ENCODE measurements around the gene ZBTB38. TPM values are rescaled to one million over a fixed set of nuclear protein-coding genes. Genes with fewer than 3 reads are reported as not detected.

The ZBTB38 gene
- total and polyA plus RNA-seq, 2 of the 13 experiments (the other 11 are each of a cell fraction or from before 2014, with no cell fraction given), result 26.8 to 51.7 TPM

- DNase-seq (ENCODE audit: low spot score), result no peak
- Histone ChIP-seq H3K4me1 (ENCODE audit: insufficient read depth, low read length) (peaks cover 43% of the 10 kb centered on the region), H3K79me2 (ENCODE audit: insufficient read depth, low read length) (no peaks in the 10 kb centered on the region), H3K9ac (ENCODE audit: insufficient read depth, low read depth, low read length) (no peak overlapping the region), H3K4me3 (replicated peaks in 1 of 3; ENCODE audit: insufficient read depth in 1 of 3, low read depth in 2 of 3, low read length in 3 of 3) (peak overlapping the region in 1 of 3 experiments; percentile 1; a peak in 1 of 6 replicates), H3K36me3 (replicated peaks in 1 of 2; ENCODE audit: control insufficient read depth in 1 of 2, insufficient read depth in 2 of 2, low read length in 2 of 2) (no peaks in the 10 kb centered on the region), H2AFZ (ENCODE audit: low read length) (no peak overlapping the region), H3K27ac (ENCODE audit: extremely low read length, insufficient read depth, low read length) (no peak overlapping the region), H3K27me3 (ENCODE audit: control insufficient read depth in 1 of 2, insufficient read depth in 2 of 2, low read length in 2 of 2) (no peaks in the 10 kb centered on the region), H4K20me1 (ENCODE audit: insufficient read depth, low read length) (no peaks in the 10 kb centered on the region), H3K9me3 (ENCODE audit: low read length) (no peaks in the 10 kb centered on the region), H3K4me2 (ENCODE audit: low read depth, low read length) (peak overlapping the region; percentile 54)
- FAIRE-seq, result no peak
- no TSS peak for BruUV-seq (replicated peaks)
- ChIA-PET POLR2A (interaction anchor here (1.2 kb wide), 1 partner anchor 34 kb away, joined by 5 read pairs; no protein-coding TSS in a partner anchor), CTCF (ENCODE audit: low intra/inter-chr PET ratio, low total read pairs) (no interaction called here)
- ATAC-seq, result no peak; the same call in 2 of the 3 replicates
- WGBS (ENCODE audit: low lambda C conversion rate), result 19% methylated on average over 4 of the region's 4 CpGs
- TF ChIP-seq SRF (IDR thresholded peaks at IDR 0.05; ENCODE audit: low read depth, low read length), result no peak
- intact Hi-C loops (cut with micrococcal nuclease; ENCODE audit: unreplicated experiment) (no loop called here), in situ Hi-C loops (cut with HindIII; ENCODE audit: extremely low pct_ligation_motif_present, low pct_unique_long_range_greater_than_20kb) (no loop called here)
Observed at GRCh38 chr3:141346007-141346406, 22.3 kb upstream of the ZBTB38 start.

GRCh38 chr3:141346418-141346817 is 21.9 kb upstream of the ZBTB38 start:
- ChIA-PET CTCF (ENCODE audit: low intra/inter-chr PET ratio, low total read pairs) (no interaction called here), POLR2A (interaction anchor here (1.2 kb wide), 1 partner anchor 34 kb away, joined by 5 read pairs; no protein-coding TSS in a partner anchor)
- FAIRE-seq (no peak), ATAC-seq (no peak), DNase-seq (ENCODE audit: low spot score) (no peak)
- H4K20me1 ChIP-seq (ENCODE audit: insufficient read depth, low read length), result no peaks in the 10 kb centered on the region
- peaks cover 43% of the 10 kb centered on the region for H3K4me1 ChIP-seq (ENCODE audit: insufficient read depth, low read length)
- no peak overlapping the region for H3K9ac ChIP-seq (ENCODE audit: insufficient read depth, low read depth, low read length)
- no peak overlapping the region for H3K27ac ChIP-seq (ENCODE audit: extremely low read length, insufficient read depth, low read length)
- no peaks in the 10 kb centered on the region for H3K27me3 ChIP-seq (ENCODE audit: control insufficient read depth in 1 of 2, insufficient read depth in 2 of 2, low read length in 2 of 2)
- no peaks in the 10 kb centered on the region for H3K36me3 ChIP-seq (replicated peaks in 1 of 2; ENCODE audit: control insufficient read depth in 1 of 2, insufficient read depth in 2 of 2, low read length in 2 of 2)
- no TSS peak for BruUV-seq (replicated peaks)
- in situ Hi-C loops (cut with HindIII; ENCODE audit: extremely low pct_ligation_motif_present, low pct_unique_long_range_greater_than_20kb), result no loop called here
- H3K9me3 ChIP-seq (ENCODE audit: low read length), result no peaks in the 10 kb centered on the region
- WGBS (ENCODE audit: low lambda C conversion rate), result 37% methylated on average over 4 of the region's 5 CpGs
- peak overlapping the region; percentile 49 for H2AFZ ChIP-seq (ENCODE audit: low read length)
- peak overlapping the region in 1 of 3 experiments; percentile 1; a peak in 1 of 6 replicates for H3K4me3 ChIP-seq (replicated peaks in 1 of 3; ENCODE audit: insufficient read depth in 1 of 3, low read depth in 2 of 3, low read length in 3 of 3)
- intact Hi-C loops (cut with micrococcal nuclease; ENCODE audit: unreplicated experiment), result no loop called here
- peak overlapping the region; percentile 54 for H3K4me2 ChIP-seq (ENCODE audit: low read depth, low read length)
- H3K79me2 ChIP-seq (ENCODE audit: insufficient read depth, low read length), result no peaks in the 10 kb centered on the region
- TF ChIP-seq ZNF18 (CRISPR knock-in tag; IDR thresholded peaks at IDR 0.05; ENCODE audit: insufficient replicate concordance), result no peak
- no peak for TF ChIP-seq ZNF557 (CRISPR knock-in tag; IDR thresholded peaks at IDR 0.05)
- no peak for TF ChIP-seq NKX3-1 (CRISPR knock-in tag; IDR thresholded peaks at IDR 0.05)
- no peak for TF ChIP-seq SCMH1 (CRISPR knock-in tag; IDR thresholded peaks at IDR 0.05; ENCODE audit: borderline replicate concordance)
- TF ChIP-seq MED8 (CRISPR knock-in tag; IDR thresholded peaks at IDR 0.05; ENCODE audit: insufficient replicate concordance), result no peak
- TF ChIP-seq BCL3 (CRISPR knock-in tag; IDR thresholded peaks at IDR 0.05), result no peak
- TF ChIP-seq IKZF5 (CRISPR knock-in tag; IDR thresholded peaks at IDR 0.05), result no peak
- TF ChIP-seq GPBP1L1 (CRISPR knock-in tag; IDR thresholded peaks at IDR 0.05), result no peak
- TF ChIP-seq POGK (CRISPR knock-in tag; conservative IDR thresholded peaks at IDR 0.05), result no peak
- no peak for TF ChIP-seq THAP11 (CRISPR knock-in tag; IDR thresholded peaks at IDR 0.05)

All from HepG2 (cell line).